SK-N-MC (cell line): ENCODE data around the gene ALKBH5.

Experiments used
- EZH2 ChIP-seq: fragments of 200-600 bp; sonication (generic); IDR thresholded peaks from one replicate; pipeline ENCODE4 v1.6.1; 2017; ENCODE audit warnings: antibody characterized with exemption
- POLR2AphosphoS5 ChIP-seq: IDR thresholded peaks from 2 replicates; pipeline ENCODE4 v1.6.1; 2012; ENCODE audit warnings: mild to moderate bottlenecking, low read depth, low read length, borderline replicate concordance

- TF ChIP-seq EZH2 (no peak), POLR2AphosphoS5 (no peak)
These were observed 45.4 kb upstream of the ALKBH5 start for GRCh38 chr17:18138065-18138749.
